ENCODE measurements around the gene RGS1. TPM values are rescaled to one million over a fixed set of nuclear protein-coding genes. Genes with fewer than 3 reads are reported as not detected.

The RGS1 gene
- total and polyA plus RNA-seq, 2 experiments from 2014 or later = not detected

- H3K4me3 ChIP-seq = no peak overlapping the region
- Mint-ChIP-seq H3K4me1 (peaks cover 2% of the 10 kb centered on the region; the same call in 1 of the 3 replicates), H3K4me3 (no peak overlapping the region), H3K36me3 (ENCODE audit: low read depth) (no peaks in the 10 kb centered on the region), H3K27me3 (ENCODE audit: insufficient read depth, low read depth, poor library complexity) (peaks cover 1% of the 10 kb centered on the region), H3K9me3 (no peaks in the 10 kb centered on the region), H3K27ac (no peak overlapping the region)
- no peaks in the 10 kb centered on the region for H3K4me1 ChIP-seq (ENCODE audit: insufficient read depth)
- H3F3A ChIP-seq (replicated peaks; ENCODE audit: low read depth) = no peaks in the 10 kb centered on the region
- H2AFZ ChIP-seq = no peak overlapping the region
- no peaks in the 10 kb centered on the region for H3K79me2 ChIP-seq (replicated peaks; ENCODE audit: insufficient read depth)
- H3K4me2 ChIP-seq = no peak overlapping the region
- H3K36me3 ChIP-seq (ENCODE audit: insufficient read depth) = no peaks in the 10 kb centered on the region
- TF ChIP-seq REST (IDR thresholded peaks at IDR 0.05; ENCODE audit: unreplicated experiment) (no peak), JUNB (IDR thresholded peaks at IDR 0.05; ENCODE audit: unreplicated experiment) (no peak), ZNF331 (CRISPR knock-in tag; IDR thresholded peaks at IDR 0.05; ENCODE audit: low read depth) (no peak), CREB1 (CRISPR knock-in tag; IDR thresholded peaks at IDR 0.05; ENCODE audit: low read depth) (no peak), ETS1 (IDR thresholded peaks at IDR 0.05) (no peak), NANOG (IDR thresholded peaks at IDR 0.05; ENCODE audit: borderline replicate concordance) (no peak), EZH2phosphoT487 (IDR thresholded peaks at IDR 0.05; ENCODE audit: unreplicated experiment) (no peak), EZH2 (IDR thresholded peaks at IDR 0.05; ENCODE audit: low read depth, unreplicated experiment) (no peak), ZNF114 (CRISPR knock-in tag; IDR thresholded peaks at IDR 0.05) (no peak), POLR2AphosphoS5 (IDR thresholded peaks at IDR 0.05; ENCODE audit: low read depth) (no peak), STAT1 (IDR thresholded peaks at IDR 0.05; ENCODE audit: unreplicated experiment) (no peak)
- TF ChIP-seq, protein P1, sequence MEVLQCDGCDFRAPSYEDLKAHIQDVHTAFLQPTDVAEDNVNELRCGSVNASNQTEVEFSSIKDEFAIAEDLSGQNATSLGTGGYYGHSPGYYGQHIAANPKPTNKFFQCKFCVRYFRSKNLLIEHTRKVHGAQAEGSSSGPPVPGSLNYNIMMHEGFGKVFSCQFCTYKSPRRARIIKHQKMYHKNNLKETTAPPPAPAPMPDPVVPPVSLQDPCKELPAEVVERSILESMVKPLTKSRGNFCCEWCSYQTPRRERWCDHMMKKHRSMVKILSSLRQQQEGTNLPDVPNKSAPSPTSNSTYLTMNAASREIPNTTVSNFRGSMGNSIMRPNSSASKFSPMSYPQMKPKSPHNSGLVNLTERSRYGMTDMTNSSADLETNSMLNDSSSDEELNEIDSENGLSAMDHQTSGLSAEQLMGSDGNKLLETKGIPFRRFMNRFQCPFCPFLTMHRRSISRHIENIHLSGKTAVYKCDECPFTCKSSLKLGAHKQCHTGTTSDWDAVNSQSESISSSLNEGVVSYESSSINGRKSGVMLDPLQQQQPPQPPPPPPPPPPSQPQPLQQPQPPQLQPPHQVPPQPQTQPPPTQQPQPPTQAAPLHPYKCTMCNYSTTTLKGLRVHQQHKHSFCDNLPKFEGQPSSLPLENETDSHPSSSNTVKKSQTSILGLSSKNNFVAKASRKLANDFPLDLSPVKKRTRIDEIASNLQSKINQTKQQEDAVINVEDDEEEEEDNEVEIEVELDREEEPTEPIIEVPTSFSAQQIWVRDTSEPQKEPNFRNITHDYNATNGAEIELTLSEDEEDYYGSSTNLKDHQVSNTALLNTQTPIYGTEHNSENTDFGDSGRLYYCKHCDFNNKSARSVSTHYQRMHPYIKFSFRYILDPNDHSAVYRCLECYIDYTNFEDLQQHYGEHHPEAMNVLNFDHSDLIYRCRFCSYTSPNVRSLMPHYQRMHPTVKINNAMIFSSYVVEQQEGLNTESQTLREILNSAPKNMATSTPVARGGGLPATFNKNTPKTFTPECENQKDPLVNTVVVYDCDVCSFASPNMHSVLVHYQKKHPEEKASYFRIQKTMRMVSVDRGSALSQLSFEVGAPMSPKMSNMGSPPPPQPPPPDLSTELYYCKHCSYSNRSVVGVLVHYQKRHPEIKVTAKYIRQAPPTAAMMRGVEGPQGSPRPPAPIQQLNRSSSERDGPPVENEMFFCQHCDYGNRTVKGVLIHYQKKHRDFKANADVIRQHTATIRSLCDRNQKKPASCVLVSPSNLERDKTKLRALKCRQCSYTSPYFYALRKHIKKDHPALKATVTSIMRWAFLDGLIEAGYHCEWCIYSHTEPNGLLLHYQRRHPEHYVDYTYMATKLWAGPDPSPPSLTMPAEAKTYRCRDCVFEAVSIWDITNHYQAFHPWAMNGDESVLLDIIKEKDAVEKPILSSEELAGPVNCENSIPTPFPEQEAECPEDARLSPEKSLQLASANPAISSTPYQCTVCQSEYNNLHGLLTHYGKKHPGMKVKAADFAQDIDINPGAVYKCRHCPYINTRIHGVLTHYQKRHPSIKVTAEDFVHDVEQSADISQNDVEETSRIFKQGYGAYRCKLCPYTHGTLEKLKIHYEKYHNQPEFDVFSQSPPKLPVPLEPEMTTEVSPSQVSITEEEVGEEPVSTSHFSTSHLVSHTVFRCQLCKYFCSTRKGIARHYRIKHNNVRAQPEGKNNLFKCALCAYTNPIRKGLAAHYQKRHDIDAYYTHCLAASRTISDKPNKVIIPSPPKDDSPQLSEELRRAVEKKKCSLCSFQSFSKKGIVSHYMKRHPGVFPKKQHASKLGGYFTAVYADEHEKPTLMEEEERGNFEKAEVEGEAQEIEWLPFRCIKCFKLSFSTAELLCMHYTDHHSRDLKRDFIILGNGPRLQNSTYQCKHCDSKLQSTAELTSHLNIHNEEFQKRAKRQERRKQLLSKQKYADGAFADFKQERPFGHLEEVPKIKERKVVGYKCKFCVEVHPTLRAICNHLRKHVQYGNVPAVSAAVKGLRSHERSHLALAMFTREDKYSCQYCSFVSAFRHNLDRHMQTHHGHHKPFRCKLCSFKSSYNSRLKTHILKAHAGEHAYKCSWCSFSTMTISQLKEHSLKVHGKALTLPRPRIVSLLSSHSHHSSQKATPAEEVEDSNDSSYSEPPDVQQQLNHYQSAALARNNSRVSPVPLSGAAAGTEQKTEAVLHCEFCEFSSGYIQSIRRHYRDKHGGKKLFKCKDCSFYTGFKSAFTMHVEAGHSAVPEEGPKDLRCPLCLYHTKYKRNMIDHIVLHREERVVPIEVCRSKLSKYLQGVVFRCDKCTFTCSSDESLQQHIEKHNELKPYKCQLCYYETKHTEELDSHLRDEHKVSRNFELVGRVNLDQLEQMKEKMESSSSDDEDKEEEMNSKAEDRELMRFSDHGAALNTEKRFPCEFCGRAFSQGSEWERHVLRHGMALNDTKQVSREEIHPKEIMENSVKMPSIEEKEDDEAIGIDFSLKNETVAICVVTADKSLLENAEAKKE (CRISPR knock-in tag; IDR thresholded peaks at IDR 0.05) = no peak
- TF ChIP-seq, protein P2, sequence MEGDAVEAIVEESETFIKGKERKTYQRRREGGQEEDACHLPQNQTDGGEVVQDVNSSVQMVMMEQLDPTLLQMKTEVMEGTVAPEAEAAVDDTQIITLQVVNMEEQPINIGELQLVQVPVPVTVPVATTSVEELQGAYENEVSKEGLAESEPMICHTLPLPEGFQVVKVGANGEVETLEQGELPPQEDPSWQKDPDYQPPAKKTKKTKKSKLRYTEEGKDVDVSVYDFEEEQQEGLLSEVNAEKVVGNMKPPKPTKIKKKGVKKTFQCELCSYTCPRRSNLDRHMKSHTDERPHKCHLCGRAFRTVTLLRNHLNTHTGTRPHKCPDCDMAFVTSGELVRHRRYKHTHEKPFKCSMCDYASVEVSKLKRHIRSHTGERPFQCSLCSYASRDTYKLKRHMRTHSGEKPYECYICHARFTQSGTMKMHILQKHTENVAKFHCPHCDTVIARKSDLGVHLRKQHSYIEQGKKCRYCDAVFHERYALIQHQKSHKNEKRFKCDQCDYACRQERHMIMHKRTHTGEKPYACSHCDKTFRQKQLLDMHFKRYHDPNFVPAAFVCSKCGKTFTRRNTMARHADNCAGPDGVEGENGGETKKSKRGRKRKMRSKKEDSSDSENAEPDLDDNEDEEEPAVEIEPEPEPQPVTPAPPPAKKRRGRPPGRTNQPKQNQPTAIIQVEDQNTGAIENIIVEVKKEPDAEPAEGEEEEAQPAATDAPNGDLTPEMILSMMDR (conservative IDR thresholded peaks at IDR 0.05; ENCODE audit: low read depth in 2 of 2) = no peak
- DNase-seq (ENCODE audit: low spot score) (no peak), ATAC-seq (no peak)
- no peaks in the 10 kb centered on the region for H4K20me1 ChIP-seq (replicated peaks; ENCODE audit: insufficient read depth)
- H3K27me3 ChIP-seq (ENCODE audit: insufficient read depth) = no peaks in the 10 kb centered on the region
- H3K27ac ChIP-seq (ENCODE audit: low read depth) = no peak overlapping the region
- no peaks in the 10 kb centered on the region for H3K9me2 ChIP-seq (ENCODE audit: insufficient read depth)
Observed at GRCh38 chr1:192627901-192628300, 52.3 kb downstream of the RGS1 start.
